H9 (cell line): ENCODE data around the gene KCTD4. TPM values are rescaled to one million over a fixed set of nuclear protein-coding genes. Genes with fewer than 3 reads are reported as not detected.
A peak's percentile ranks its signal among the peaks of the same experiment; 100 is the strongest.

Experiments used
- DNase-seq: peaks from one replicate; pipeline ENCODE4 v3.0.0-alpha.2; 2017
- H2AFZ ChIP-seq: one replicate; pipeline ENCODE4 v1.6.1; 2013; ENCODE audit warnings: mild to moderate bottlenecking, low read length, control low read depth, moderate library complexity
- H2AK5ac ChIP-seq: 2 replicates; pipeline ENCODE4 v1.6.1; 2013; ENCODE audit warnings: low read length, control low read depth, mixed read lengths; ENCODE audit not compliant: insufficient read length
- H2BK120ac ChIP-seq: one replicate; pipeline ENCODE4 v1.6.1; 2013; ENCODE audit warnings: low read depth, mild to moderate bottlenecking, low read length, control low read depth, inconsistent platforms; ENCODE audit not compliant: poor library complexity, severe bottlenecking
- H2BK12ac ChIP-seq: 2 replicates; pipeline ENCODE4 v1.6.1; 2013; ENCODE audit warnings: low read length, control low read depth, mixed read lengths, low read depth; ENCODE audit not compliant: insufficient read length
- H2BK15ac ChIP-seq: 2 replicates; pipeline ENCODE4 v1.6.1; 2013; ENCODE audit warnings: low read depth, low read length, control low read depth
- H2BK20ac ChIP-seq: one replicate; pipeline ENCODE4 v1.6.1; 2013; ENCODE audit warnings: low read depth, mild to moderate bottlenecking, low read length, control low read depth, inconsistent platforms; ENCODE audit not compliant: poor library complexity, severe bottlenecking
- H2BK5ac ChIP-seq: 2 replicates; pipeline ENCODE4 v1.6.1; 2013; ENCODE audit warnings: low read length, control low read depth, mixed read lengths; ENCODE audit not compliant: insufficient read length
- H3K14ac ChIP-seq: 2 replicates; pipeline ENCODE4 v1.6.1; 2013; ENCODE audit warnings: low read length, control low read depth; ENCODE audit not compliant: insufficient read depth
- H3K18ac ChIP-seq: 2 replicates; pipeline ENCODE4 v1.6.1; 2013; ENCODE audit warnings: low read depth, mild to moderate bottlenecking, mixed read lengths, low read length, control low read depth; ENCODE audit not compliant: insufficient read length
- H3K23ac ChIP-seq: 2 replicates; pipeline ENCODE4 v1.6.1; 2013; ENCODE audit warnings: low read length, control low read depth, mixed read lengths, low read depth; ENCODE audit not compliant: insufficient read length
- H3K23me2 ChIP-seq: 2 replicates; pipeline ENCODE4 v1.6.1; 2013; ENCODE audit warnings: low read depth, mild to moderate bottlenecking, mixed read lengths, low read length, control low read depth; ENCODE audit not compliant: insufficient read length, poor library complexity, severe bottlenecking
- H3K27ac ChIP-seq: 2 replicates; pipeline ENCODE4 v1.5.1; 2013; ENCODE audit warnings: low read length, control low read depth, mixed read lengths, low read depth; ENCODE audit not compliant: insufficient read length
- H3K27me3 ChIP-seq: 2 replicates; pipeline ENCODE4 v1.6.1; 2013; ENCODE audit warnings: low read length, control low read depth, inconsistent platforms; ENCODE audit not compliant: insufficient read depth
- H3K4ac ChIP-seq: 2 replicates; pipeline ENCODE4 v1.6.1; 2013; ENCODE audit warnings: low read depth, mild to moderate bottlenecking, control low read depth, inconsistent platforms, low read length, moderate library complexity
- H3K4me1 ChIP-seq: 2 replicates; pipeline ENCODE4 v1.6.1; 2013; ENCODE audit warnings: low read length, control low read depth, inconsistent platforms; ENCODE audit not compliant: insufficient read depth
- H3K4me2 ChIP-seq: 2 replicates; pipeline ENCODE4 v1.6.1; 2013; ENCODE audit warnings: low read length, control low read depth, mixed read lengths; ENCODE audit not compliant: insufficient read length, insufficient read depth
- H3K56ac ChIP-seq: 2 replicates; pipeline ENCODE4 v1.6.1; 2013; ENCODE audit warnings: low read depth, mild to moderate bottlenecking, mixed read lengths, low read length, control low read depth; ENCODE audit not compliant: insufficient read length
- H3K79me1 ChIP-seq: 2 replicates; pipeline ENCODE4 v1.6.1; 2013; ENCODE audit warnings: low read depth, mild to moderate bottlenecking, moderate library complexity, low read length, control low read depth, inconsistent platforms; ENCODE audit not compliant: insufficient read depth, poor library complexity, severe bottlenecking
- H3K79me2 ChIP-seq: 2 replicates; pipeline ENCODE4 v1.6.1; 2013; ENCODE audit warnings: low read length, control low read depth, inconsistent platforms; ENCODE audit not compliant: insufficient read depth
- H3K9ac ChIP-seq: 2 replicates; pipeline ENCODE4 v1.6.1; 2013; ENCODE audit warnings: low read length, control low read depth, mixed read lengths; ENCODE audit not compliant: insufficient read length; ENCODE audit errors: extremely low read depth
- H3K9me3 ChIP-seq: one replicate; pipeline ENCODE4 v1.6.1; 2013; ENCODE audit warnings: low read depth, low read length, inconsistent platforms; ENCODE audit not compliant: control insufficient read depth
- H3T11ph ChIP-seq: one replicate; pipeline ENCODE4 v1.6.1; 2013; ENCODE audit warnings: mild to moderate bottlenecking, low read length, control low read depth, inconsistent platforms
- H4K20me1 ChIP-seq: one replicate; pipeline ENCODE4 v1.6.1; 2013; ENCODE audit not compliant: control insufficient read depth, insufficient read length, insufficient read depth
- H4K5ac ChIP-seq: 2 replicates; pipeline ENCODE4 v1.6.1; 2013; ENCODE audit warnings: low read depth, mild to moderate bottlenecking, mixed read lengths, low read length, control low read depth; ENCODE audit not compliant: insufficient read length
- H4K8ac ChIP-seq: replicated peaks from 2 replicates; pipeline ENCODE4 v1.6.1; 2013; ENCODE audit warnings: low read length, control low read depth, mixed read lengths, low read depth; ENCODE audit not compliant: insufficient read length
- H4K91ac ChIP-seq: 2 replicates; pipeline ENCODE4 v1.6.1; 2013; ENCODE audit warnings: low read depth, mild to moderate bottlenecking, moderate library complexity, mixed read lengths, low read length, control low read depth; ENCODE audit not compliant: insufficient read length
- H3K27ac Mint-ChIP-seq, 3 experiments: 2 replicates in 2 of 3; 3 replicates in 1 of 3; pipeline ENCODE4 v1.8.0; 2020 to 2021; ENCODE audit warnings: mixed read lengths in 3 of 3, mild to moderate bottlenecking in 1 of 3, moderate library complexity in 1 of 3
- H3K27me3 Mint-ChIP-seq: 2 replicates; pipeline ENCODE4 v1.8.0; 2021; ENCODE audit warnings: low read depth, mild to moderate bottlenecking, moderate library complexity, mixed read lengths
- H3K36me3 Mint-ChIP-seq, 3 experiments: 2 replicates in 2 of 3; 3 replicates in 1 of 3; pipeline ENCODE4 v1.8.0; 2020 to 2021; ENCODE audit warnings: low read depth in 3 of 3, mixed read lengths in 3 of 3; ENCODE audit not compliant: insufficient read depth in 1 of 3
- H3K4me1 Mint-ChIP-seq, 2 experiments: 2 replicates each; pipeline ENCODE4 v1.8.0; 2020; ENCODE audit warnings: mixed read lengths in 2 of 2
- H3K4me3 Mint-ChIP-seq, 2 experiments: 2 replicates in 1 of 2; 3 replicates in 1 of 2; pipeline ENCODE4 v1.8.0; 2020 to 2021; ENCODE audit warnings: mild to moderate bottlenecking in 2 of 2, mixed read lengths in 2 of 2, moderate library complexity in 1 of 2
- H3K9me3 Mint-ChIP-seq, 2 experiments: 2 replicates in 1 of 2; 3 replicates in 1 of 2; pipeline ENCODE4 v1.8.0; 2020; ENCODE audit warnings: mild to moderate bottlenecking in 2 of 2, mixed read lengths in 2 of 2, moderate library complexity in 1 of 2
- CTCF ChIP-seq: fragments of 200-600 bp; sonication (generic); conservative IDR thresholded peaks from 3 replicates; pipeline ENCODE4 v1.8.0; 2021; ENCODE audit warnings: antibody characterized with exemption, mild to moderate bottlenecking
- WGBS: extraction: QIAGEN DNeasy Blood & Tissue Kit; methylation state at CpG from one replicate; pipeline ENCODE4 v1.1.7; 2013; ENCODE audit warnings: missing lambda C conversion rate, low lambda C conversion rate, mixed read lengths; ENCODE audit not compliant: insufficient read length; ENCODE audit errors: extremely low coverage; 5-methylcytosine and 5-hydroxymethylcytosine counted together
- total RNA-seq: library from RNA; stranded (reverse); gene quantifications from 2 replicates; pipeline ENCODE4 v1.2.1, GENCODE V29; 2021

Gene KCTD4
- total RNA-seq, 1 experiment from 2014 or later: not detected

GRCh38 chr13:45195421-45195820 lies 5.4 kb downstream of the KCTD4 start:
- H4K91ac ChIP-seq: no peak overlapping the region
- no peak overlapping the region for H3K27ac ChIP-seq
- no peak overlapping the region for H3K23ac ChIP-seq
- Mint-ChIP-seq H3K9me3 (no peaks in the 10 kb centered on the region), H3K27ac (peak overlapping the region in 1 of 3 experiments; percentile 2; a peak in 1 of 7 replicates), H3K4me1 (peaks cover 11 to 17% of the 10 kb centered on the region in 2 experiments), H3K36me3 (no peaks in the 10 kb centered on the region), H3K27me3 (no peaks in the 10 kb centered on the region), H3K4me3 (no peak overlapping the region)
- H2AFZ ChIP-seq: no peak overlapping the region
- H2BK5ac ChIP-seq: no peak overlapping the region
- no peak overlapping the region for H3K14ac ChIP-seq
- H3K56ac ChIP-seq: no peak overlapping the region
- no peaks in the 10 kb centered on the region for H3K27me3 ChIP-seq
- H4K20me1 ChIP-seq: no peaks in the 10 kb centered on the region
- H3K18ac ChIP-seq: no peak overlapping the region
- H3K79me1 ChIP-seq: no peaks in the 10 kb centered on the region
- H2BK15ac ChIP-seq: no peak overlapping the region
- H2BK120ac ChIP-seq: no peak overlapping the region
- H3K79me2 ChIP-seq: no peaks in the 10 kb centered on the region
- no CpG with 5 or more reads among the region's 1 CpG for WGBS
- H3K9me3 ChIP-seq: no peaks in the 10 kb centered on the region
- H3K4ac ChIP-seq: no peak overlapping the region
- no peaks in the 10 kb centered on the region for H3K23me2 ChIP-seq
- H2AK5ac ChIP-seq: no peak overlapping the region
- H3K9ac ChIP-seq: no peak overlapping the region
- DNase-seq: no peak
- H2BK20ac ChIP-seq: no peak overlapping the region
- H4K8ac ChIP-seq: no peak overlapping the region
- TF ChIP-seq CTCF: no peak
- H4K5ac ChIP-seq: no peak overlapping the region
- H3K4me2 ChIP-seq: no peak overlapping the region
- no peak overlapping the region for H3T11ph ChIP-seq
- no peaks in the 10 kb centered on the region for H3K4me1 ChIP-seq
- H2BK12ac ChIP-seq: no peak overlapping the region
